ENCODE results near the gene TMEM218. TPM values are rescaled to one million over a fixed set of nuclear protein-coding genes. Genes with fewer than 3 reads are reported as not detected.

TMEM218 gene
- total and polyA plus RNA-seq, 2 of the 8 experiments (the other 6 are each of a cell fraction or from before 2014, with no cell fraction given), result 17.0 to 33.5 TPM

GRCh38 chr11:125156346-125157117 is 45.1 kb upstream of the TMEM218 start:
- Histone ChIP-seq H3K4ac (replicated peaks; ENCODE audit: insufficient read length, low read depth, low read length) (no peak overlapping the region), H3K4me3 (ENCODE audit: extremely low read depth in 1 of 4, insufficient read depth in 2 of 4, low read depth in 3 of 4, low read length in 4 of 4) (no peak overlapping the region), H4K8ac (ENCODE audit: extremely low read depth, insufficient read depth, low read length) (no peak overlapping the region; the same call in 1 of the 2 replicates), H2BK12ac (ENCODE audit: low read depth, low read length) (no peak overlapping the region), H4K20me1 (replicated peaks in 1 of 2; ENCODE audit: control insufficient read depth in 1 of 2, insufficient read depth in 2 of 2, low read length in 2 of 2) (no peaks in the 10 kb centered on the region), H3K79me2 (ENCODE audit: control insufficient read depth in 1 of 2, insufficient read depth in 2 of 2, low read length in 2 of 2) (no peaks in the 10 kb centered on the region; a peak in 1 of 4 replicates), H4K5ac (ENCODE audit: insufficient read length, low read depth, low read length) (no peak overlapping the region), H3K27me3 (replicated peaks in 1 of 4; ENCODE audit: control insufficient read depth in 3 of 4, extremely low read depth in 1 of 4, insufficient read depth in 3 of 4, low read length in 3 of 4) (no peaks in the 10 kb centered on the region; a peak in 2 of 7 replicates), H3K9ac (replicated peaks in 1 of 4; ENCODE audit: extremely low read depth in 1 of 4, low read depth in 3 of 4, low read length in 3 of 4) (no peak overlapping the region), H2BK5ac (ENCODE audit: low read depth, low read length) (no peak overlapping the region), H2BK15ac (ENCODE audit: low read length) (no peak overlapping the region), H3K18ac (ENCODE audit: extremely low read depth, low read length) (no peak overlapping the region), H3K9me3 (ENCODE audit: insufficient read depth in 2 of 2, low read depth in 1 of 2, low read length in 1 of 2) (peaks cover 0 to 6% of the 10 kb centered on the region in 2 experiments; a peak in 1 of 4 replicates), H3K27ac (ENCODE audit: low read depth, low read length) (no peak overlapping the region), H3K79me1 (ENCODE audit: low read depth, low read length) (no peaks in the 10 kb centered on the region), H2AFZ (ENCODE audit: low read length) (no peak overlapping the region), H4K91ac (replicated peaks; ENCODE audit: insufficient read length, low read length) (no peak overlapping the region), H3K4me2 (ENCODE audit: insufficient read depth in 1 of 2, low read depth in 2 of 2, low read length in 2 of 2) (no peak overlapping the region), H3K14ac (ENCODE audit: insufficient read length) (no peak overlapping the region), H3K23me2 (ENCODE audit: low read depth, low read length) (peaks cover 2% of the 10 kb centered on the region; the same call in 1 of the 2 replicates), H2BK120ac (replicated peaks; ENCODE audit: low read depth, low read length) (no peak overlapping the region), H3K4me1 (replicated peaks in 1 of 4; ENCODE audit: control insufficient read depth in 3 of 4, insufficient read depth in 4 of 4, low read length in 3 of 4) (no peaks in the 10 kb centered on the region), H2BK20ac (ENCODE audit: low read length) (no peak overlapping the region), H3K36me3 (ENCODE audit: control insufficient read depth in 2 of 4, insufficient read depth in 4 of 4, low read length in 3 of 4) (no peaks in the 10 kb centered on the region; a peak in 1 of 8 replicates), H3K23ac (ENCODE audit: insufficient read length) (no peak overlapping the region), H3K56ac (replicated peaks; ENCODE audit: insufficient read length, low read depth, low read length) (no peak overlapping the region), H2AK5ac (ENCODE audit: low read depth, low read length) (no peak overlapping the region)
- 82% methylated on average over 8 of the region's 8 CpGs; no CpG with 5 or more reads in 1 of the 2 experiments for WGBS, 2 experiments (ENCODE audit: extremely low coverage in 1 of 2, insufficient coverage in 1 of 2, insufficient read length in 1 of 2, insufficient replicate concordance in 2 of 2, low coverage in 1 of 2, low lambda C conversion rate in 2 of 2, missing lambda C conversion rate in 1 of 2)
- ChIA-PET CTCF (ENCODE audit: partially characterized antibody) (interaction anchor here (0.8 to 5.7 kb wide), 5 partner anchors 15 to 248 kb away, joined by 3 to 42 read pairs (median 4); no protein-coding TSS in a partner anchor), POLR2A (ENCODE audit: partially characterized antibody) (no interaction called here)
- FAIRE-seq, result no peak
- DNase-seq (ENCODE audit: low read depth in 1 of 2, low spot score in 2 of 2), result no peak
- TF ChIP-seq TCF12 (IDR thresholded peaks at IDR 0.05; ENCODE audit: low read depth, low read length) (no peak), CREB1 (IDR thresholded peaks at IDR 0.05) (no peak), KDM5A (IDR thresholded peaks at IDR 0.05; ENCODE audit: low read length) (no peak), BACH1 (IDR thresholded peaks at IDR 0.05; ENCODE audit: low read length) (no peak), RFX5 (IDR thresholded peaks at IDR 0.05; ENCODE audit: borderline replicate concordance, low read depth, low read length) (no peak), PHF8 (conservative IDR thresholded peaks at IDR 0.05; ENCODE audit: low read depth, low read length) (no peak), ASH2L (IDR thresholded peaks at IDR 0.05; ENCODE audit: low read length) (no peak), SP2 (IDR thresholded peaks at IDR 0.05; ENCODE audit: low read length) (no peak), CBX8 (IDR thresholded peaks at IDR 0.05; ENCODE audit: borderline replicate concordance, low read depth, low read length) (no peak)
